ENCODE measurements around the gene PROM1. TPM values are rescaled to one million over a fixed set of nuclear protein-coding genes. Genes with fewer than 3 reads are reported as not detected.

Gene PROM1, protein sequence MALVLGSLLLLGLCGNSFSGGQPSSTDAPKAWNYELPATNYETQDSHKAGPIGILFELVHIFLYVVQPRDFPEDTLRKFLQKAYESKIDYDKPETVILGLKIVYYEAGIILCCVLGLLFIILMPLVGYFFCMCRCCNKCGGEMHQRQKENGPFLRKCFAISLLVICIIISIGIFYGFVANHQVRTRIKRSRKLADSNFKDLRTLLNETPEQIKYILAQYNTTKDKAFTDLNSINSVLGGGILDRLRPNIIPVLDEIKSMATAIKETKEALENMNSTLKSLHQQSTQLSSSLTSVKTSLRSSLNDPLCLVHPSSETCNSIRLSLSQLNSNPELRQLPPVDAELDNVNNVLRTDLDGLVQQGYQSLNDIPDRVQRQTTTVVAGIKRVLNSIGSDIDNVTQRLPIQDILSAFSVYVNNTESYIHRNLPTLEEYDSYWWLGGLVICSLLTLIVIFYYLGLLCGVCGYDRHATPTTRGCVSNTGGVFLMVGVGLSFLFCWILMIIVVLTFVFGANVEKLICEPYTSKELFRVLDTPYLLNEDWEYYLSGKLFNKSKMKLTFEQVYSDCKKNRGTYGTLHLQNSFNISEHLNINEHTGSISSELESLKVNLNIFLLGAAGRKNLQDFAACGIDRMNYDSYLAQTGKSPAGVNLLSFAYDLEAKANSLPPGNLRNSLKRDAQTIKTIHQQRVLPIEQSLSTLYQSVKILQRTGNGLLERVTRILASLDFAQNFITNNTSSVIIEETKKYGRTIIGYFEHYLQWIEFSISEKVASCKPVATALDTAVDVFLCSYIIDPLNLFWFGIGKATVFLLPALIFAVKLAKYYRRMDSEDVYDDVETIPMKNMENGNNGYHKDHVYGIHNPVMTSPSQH
- total RNA-seq = not detected

DNA sequence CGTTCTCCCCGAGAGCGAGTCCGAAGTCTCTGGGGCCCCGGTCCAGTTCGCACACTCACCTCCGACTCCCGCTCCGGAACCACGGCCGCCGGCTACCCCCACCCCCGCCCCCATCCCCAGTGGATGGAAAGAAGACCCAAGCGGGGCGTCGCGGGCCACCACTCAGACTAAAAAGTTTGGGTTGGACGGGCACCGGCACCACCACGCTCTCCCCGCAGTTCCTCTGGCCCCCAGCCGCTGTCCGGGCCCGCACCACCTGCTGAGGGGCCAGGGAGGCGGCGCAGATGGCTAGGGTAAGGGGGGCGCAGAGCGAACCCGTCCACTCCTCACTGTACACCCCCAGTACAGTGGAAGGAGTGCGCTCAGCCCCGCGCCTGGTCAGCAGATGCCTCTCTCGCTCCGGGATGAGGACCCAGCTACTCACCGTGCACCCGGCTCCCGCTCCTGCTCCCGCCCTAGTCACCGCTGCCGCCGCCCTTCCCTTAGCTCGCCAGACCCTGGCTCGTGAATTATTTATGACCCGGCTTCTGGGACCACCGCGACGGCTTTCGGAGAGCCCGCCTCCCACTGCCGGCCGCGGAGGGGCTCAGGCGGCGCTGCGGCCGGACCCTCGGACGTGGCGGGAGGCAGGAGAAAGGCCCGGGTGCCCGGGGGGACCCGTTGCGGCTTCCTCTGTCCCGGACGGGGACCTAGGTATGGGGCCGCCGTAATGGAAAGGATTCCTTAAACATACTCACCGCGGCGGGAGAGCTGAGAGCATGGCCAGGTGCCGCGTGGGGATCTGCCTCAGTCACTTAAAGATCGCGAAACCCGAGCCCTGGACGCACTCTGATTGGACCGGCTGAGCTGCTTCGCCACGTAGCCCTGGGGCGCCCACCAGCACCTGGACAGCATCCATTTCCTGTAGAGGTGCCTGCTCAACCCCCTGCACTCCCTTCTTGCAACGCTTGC lies at the start of gene PROM1:
Gene PROM1 (minus strand): TSS at position 783 of the 951 bp plus-strand sequence. CDS start 8,117 bp downstream, outside the sequence.
- POLR2A ChIA-PET = no interaction called here
- Mint-ChIP-seq H3K4me1 (peaks cover 11% of the 10 kb centered on the region), H3K27ac (no peak within 1 kb of the TSS), H3K27me3 (peaks cover 71% of the 10 kb centered on the region), H3K9me3 (peaks cover 3% of the 10 kb centered on the region), H3K36me3 (ENCODE audit: low read depth) (peaks cover 6% of the 10 kb centered on the region), H3K4me3 (no peak within 1 kb of the TSS)
- no peak for DNase-seq
- CTCF ChIA-PET = interaction anchor here (1.2 kb wide), 1 partner anchor 122 kb away, joined by 3 read pairs; no protein-coding TSS in a partner anchor

DNA sequence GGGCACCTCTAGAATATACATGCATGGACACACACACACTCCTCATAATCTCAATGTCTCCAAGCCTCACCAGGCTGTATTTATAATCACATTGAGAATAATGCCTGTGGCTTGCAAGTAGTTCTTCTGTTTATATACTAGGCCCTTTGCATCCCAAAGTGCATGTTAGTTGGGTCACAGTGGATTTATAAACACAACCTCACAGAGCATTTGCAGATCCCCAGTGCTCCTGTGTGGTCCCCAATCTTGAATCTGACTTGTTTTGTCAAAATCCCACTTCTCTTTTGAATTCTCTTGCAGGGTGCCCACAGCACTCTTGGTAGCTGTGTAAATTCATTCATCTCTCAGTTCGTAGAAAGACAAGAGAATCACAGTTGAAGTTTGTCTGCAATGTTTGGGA lies 49.6 kb upstream of the PROM1 start:
- ChIA-PET CTCF (no interaction called here), POLR2A (no interaction called here)
- Mint-ChIP-seq H3K27ac (no peak overlapping the region), H3K36me3 (ENCODE audit: low read depth) (no peaks in the 10 kb centered on the region), H3K27me3 (no peaks in the 10 kb centered on the region), H3K4me1 (no peaks in the 10 kb centered on the region), H3K4me3 (no peak overlapping the region), H3K9me3 (no peaks in the 10 kb centered on the region)
- no peak for DNase-seq

DNA sequence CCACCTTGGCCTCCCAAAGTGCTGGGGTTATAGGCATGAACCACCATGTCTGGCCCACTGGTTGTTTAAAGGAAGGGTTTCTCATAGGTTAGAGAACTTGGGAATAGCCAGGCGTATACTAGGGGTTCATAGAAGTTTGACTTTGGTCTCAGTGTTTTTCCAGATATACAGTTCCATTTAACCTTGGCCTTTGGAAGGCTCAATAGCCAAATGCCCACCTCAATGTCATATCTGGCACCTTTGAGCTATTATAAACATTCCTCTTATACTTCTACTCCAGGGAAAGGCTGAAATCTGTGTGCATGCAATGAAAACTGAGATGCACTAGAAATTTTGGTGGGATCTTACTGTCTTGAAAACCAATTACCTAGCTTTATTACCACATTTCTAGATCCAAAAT lies 47.5 kb upstream of the PROM1 start:
- no peak overlapping the region for H3K4me3 Mint-ChIP-seq
- CTCF ChIA-PET = no interaction called here

DNA sequence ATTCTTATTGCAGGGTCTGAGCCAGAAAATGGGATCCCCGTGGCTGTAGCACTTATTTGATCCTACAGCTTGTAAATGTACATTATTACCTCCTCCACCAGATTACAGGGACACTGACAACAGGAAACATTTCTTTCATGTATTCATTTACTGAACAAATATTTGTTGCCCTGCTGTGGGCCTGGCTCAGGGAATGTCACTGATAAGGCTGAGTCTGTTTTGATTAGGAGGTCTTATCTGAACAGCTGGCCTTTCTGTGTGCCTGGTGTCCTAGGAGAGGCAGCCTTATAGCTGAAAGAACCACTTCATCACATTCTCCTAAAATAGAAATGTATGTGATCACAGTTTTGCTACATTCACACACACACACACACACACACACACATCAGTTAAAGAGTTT lies 45.5 kb upstream of the PROM1 start:
- no peak for DNase-seq
- no peaks in the 10 kb centered on the region for H3K27me3 Mint-ChIP-seq
- ChIA-PET CTCF (no interaction called here), POLR2A (no interaction called here)
- no peak overlapping the region for H3K27ac Mint-ChIP-seq
- H3K4me1 Mint-ChIP-seq = no peaks in the 10 kb centered on the region
- H3K4me3 Mint-ChIP-seq = no peak overlapping the region
- no peaks in the 10 kb centered on the region for H3K36me3 Mint-ChIP-seq (ENCODE audit: low read depth)
- no peaks in the 10 kb centered on the region for H3K9me3 Mint-ChIP-seq

More for the DNA sequence above, 47.5 kb upstream of the PROM1 start:
- Mint-ChIP-seq H3K27me3 (no peaks in the 10 kb centered on the region), H3K27ac (no peak overlapping the region), H3K36me3 (ENCODE audit: low read depth) (no peaks in the 10 kb centered on the region), H3K9me3 (no peaks in the 10 kb centered on the region), H3K4me1 (no peaks in the 10 kb centered on the region)
- POLR2A ChIA-PET = no interaction called here
- DNase-seq = no peak

DNA sequence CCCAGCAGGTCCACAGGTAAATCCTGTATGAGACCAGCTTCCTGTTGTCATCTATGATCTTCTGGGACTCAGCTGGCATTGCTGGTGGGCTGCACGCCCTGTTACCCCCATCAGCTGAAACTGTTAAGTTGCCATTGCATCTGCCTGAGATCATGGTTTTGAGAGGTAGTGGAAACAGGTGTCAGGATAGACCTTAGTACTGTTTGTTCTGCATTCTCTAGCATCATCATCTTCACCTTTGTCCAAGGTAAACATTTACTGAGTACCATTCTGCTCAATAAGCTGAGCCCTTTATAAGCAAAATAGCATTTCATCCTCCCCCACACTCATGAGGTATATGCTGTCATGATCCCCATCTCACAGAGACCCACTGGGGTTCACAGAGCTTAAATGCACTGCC lies 42.9 kb upstream of the PROM1 start:
- no peak for DNase-seq
- Mint-ChIP-seq H3K4me1 (no peaks in the 10 kb centered on the region), H3K36me3 (ENCODE audit: low read depth) (no peaks in the 10 kb centered on the region), H3K9me3 (no peaks in the 10 kb centered on the region), H3K4me3 (no peak overlapping the region), H3K27ac (no peak overlapping the region), H3K27me3 (no peaks in the 10 kb centered on the region)
- ChIA-PET POLR2A (interaction anchor here (0.6 kb wide), 1 partner anchor 19 kb away, joined by 4 read pairs; no protein-coding TSS in a partner anchor), CTCF (no interaction called here)

DNA sequence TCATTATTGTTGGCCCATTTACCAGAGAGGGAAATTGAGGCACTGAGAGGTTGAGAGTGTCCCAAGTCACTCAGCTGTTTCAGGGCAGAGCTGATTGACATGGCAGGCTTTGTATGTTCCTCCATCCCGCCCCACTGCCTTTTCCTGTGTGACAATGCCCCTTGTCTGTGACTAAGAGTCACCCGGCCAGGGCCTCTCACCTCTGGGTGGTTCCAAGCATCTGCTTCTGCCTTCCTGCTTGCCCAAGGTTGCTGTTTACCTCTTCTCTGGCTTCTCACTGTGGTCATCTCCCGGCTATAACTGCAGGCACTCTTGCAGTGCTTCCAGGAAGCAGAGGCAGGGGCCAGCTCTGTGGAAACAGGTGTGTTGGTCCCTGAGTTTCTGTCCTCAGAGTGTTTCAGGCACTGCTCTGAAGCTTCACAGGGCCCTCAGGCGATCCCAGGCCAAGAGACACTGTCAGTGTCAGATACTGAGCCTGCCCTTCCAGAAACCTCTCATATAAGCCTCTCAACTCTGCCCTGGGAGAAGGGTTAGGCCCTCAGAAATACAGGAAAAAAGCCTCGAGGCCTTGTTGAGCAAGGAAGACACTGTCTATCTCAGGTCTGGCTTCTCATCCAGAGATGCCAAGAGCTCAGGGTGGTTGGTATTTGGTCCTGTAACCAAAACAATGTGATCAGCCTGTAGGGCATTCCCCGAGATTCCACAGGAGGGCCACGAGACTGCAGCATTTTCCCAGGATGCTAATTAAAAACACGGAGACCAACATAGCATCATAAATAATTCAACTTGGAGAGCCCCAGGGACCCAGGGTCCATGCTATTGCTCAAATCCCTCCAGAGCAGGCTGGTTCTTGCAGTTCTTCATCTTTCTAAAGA lies 42.0 kb upstream of the PROM1 start:
- no peaks in the 10 kb centered on the region for H3K27me3 Mint-ChIP-seq
- POLR2A ChIA-PET = no interaction called here

DNA sequence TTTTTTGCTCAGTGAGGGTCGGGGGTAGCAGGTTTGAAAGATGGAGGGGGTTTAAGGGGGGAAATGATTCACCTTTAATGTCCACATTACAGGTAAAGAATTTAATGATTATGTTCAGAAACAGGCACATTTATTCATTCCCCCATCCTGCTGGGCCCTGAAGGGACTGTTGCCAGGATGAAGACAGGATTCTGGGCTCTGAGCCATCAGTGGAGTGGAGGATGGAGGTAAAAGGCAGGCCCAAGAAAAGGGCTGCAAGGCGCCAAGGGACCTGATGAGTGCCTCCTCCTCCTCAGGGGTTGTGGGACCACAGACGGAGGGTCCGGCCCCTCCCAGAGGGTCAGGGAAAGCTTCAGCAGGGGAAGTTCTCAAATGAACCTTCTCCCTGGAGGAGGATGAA lies 40.4 kb upstream of the PROM1 start:
- POLR2A ChIA-PET = no interaction called here
- Mint-ChIP-seq H3K4me1 (no peaks in the 10 kb centered on the region), H3K36me3 (ENCODE audit: low read depth) (no peaks in the 10 kb centered on the region), H3K4me3 (no peak overlapping the region), H3K27ac (no peak overlapping the region), H3K27me3 (peaks cover 2% of the 10 kb centered on the region), H3K9me3 (no peaks in the 10 kb centered on the region)
- no peak for DNase-seq
- CTCF ChIA-PET = no interaction called here

More for the DNA sequence above, 42.0 kb upstream of the PROM1 start:
- Mint-ChIP-seq H3K27ac (no peak overlapping the region), H3K36me3 (ENCODE audit: low read depth) (no peaks in the 10 kb centered on the region), H3K4me1 (no peaks in the 10 kb centered on the region), H3K9me3 (no peaks in the 10 kb centered on the region), H3K4me3 (no peak overlapping the region)
- no peak for DNase-seq
- CTCF ChIA-PET = no interaction called here

DNA sequence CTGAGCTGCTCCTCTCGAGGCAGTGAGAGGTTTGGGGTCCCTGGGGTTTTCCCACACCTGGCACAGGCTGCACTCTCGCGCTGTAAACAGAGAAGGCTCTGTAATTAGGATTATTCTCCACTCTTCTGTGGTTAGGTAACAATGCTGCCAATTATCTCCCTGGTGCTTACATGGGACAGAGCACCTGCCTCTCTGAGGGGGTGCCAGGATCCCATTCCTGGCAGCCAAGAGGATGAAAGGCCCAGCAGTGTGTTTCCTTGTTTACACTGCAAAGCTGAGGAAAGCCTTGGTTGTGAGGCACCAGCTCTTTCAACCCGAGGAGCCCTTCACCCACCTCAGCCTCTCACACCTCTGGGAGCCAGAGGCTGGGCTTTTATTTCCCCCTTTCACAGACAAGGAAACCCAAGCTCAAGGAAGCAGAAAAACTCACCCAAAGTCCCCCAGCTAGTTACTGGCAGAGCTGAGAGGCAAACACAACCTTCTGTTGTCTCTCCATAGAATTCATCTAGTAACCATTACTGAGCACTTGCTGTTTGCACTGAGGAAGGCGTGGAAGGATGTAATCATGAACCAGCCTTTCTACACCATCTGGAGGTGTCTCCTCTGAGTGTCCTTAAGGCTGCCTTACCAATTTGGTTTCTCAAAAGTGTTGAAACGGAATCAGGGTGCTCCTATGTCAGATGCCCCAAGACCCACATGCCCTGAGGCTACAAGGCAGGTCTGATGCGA lies 39.7 kb upstream of the PROM1 start:
- Mint-ChIP-seq H3K27ac (no peak overlapping the region), H3K9me3 (no peaks in the 10 kb centered on the region), H3K4me1 (no peaks in the 10 kb centered on the region), H3K4me3 (no peak overlapping the region), H3K27me3 (peaks cover 2% of the 10 kb centered on the region), H3K36me3 (ENCODE audit: low read depth) (no peaks in the 10 kb centered on the region)
- DNase-seq = no peak
- CTCF ChIA-PET = no interaction called here
- POLR2A ChIA-PET = no interaction called here

DNA sequence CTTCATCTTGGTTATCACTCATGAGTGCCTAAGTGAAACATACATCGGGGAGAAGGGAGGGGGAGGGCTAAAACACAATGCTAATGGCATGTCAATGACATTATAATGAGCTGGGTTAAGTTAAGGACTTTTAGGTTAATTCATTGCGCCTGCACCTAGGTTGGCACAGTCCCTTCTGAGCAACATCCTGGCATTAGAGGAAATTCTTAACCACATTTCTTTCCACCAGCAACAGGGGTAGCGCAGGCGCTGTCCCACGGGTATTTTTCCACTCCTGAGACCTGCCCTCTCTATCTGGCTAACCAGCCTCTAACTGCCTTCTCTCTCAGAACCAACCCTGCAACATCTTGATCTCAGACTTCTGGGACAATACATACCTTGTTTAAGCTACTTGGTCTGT lies 39.0 kb upstream of the PROM1 start:
- no peaks in the 10 kb centered on the region for H3K9me3 Mint-ChIP-seq
- CTCF ChIA-PET = no interaction called here
- no peaks in the 10 kb centered on the region for H3K36me3 Mint-ChIP-seq (ENCODE audit: low read depth)
- no peak overlapping the region for H3K27ac Mint-ChIP-seq
- POLR2A ChIA-PET = no interaction called here
- H3K27me3 Mint-ChIP-seq = peaks cover 2% of the 10 kb centered on the region
- H3K4me3 Mint-ChIP-seq = no peak overlapping the region
- no peaks in the 10 kb centered on the region for H3K4me1 Mint-ChIP-seq
- DNase-seq = no peak

DNA sequence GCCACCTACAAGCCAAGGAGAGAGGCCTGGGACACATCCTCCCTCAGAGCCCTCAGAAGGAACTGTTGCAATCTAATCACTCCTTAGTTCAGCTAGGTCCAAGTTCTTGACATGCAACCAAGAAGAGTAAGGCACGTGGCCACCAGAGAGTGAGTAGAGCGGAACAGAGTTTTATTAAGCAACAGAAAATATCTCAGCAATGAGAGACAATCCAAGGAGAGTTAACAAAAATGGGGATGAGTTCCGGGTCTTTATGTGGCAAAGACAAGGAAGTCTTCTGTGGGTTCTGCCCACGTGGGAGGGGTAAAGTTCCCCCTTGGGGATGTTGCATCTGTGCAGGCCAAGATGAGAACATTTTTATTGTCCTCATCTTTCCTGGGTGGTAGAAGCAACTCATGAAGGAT lies 38.5 kb upstream of the PROM1 start:
- H3K9me3 Mint-ChIP-seq = no peaks in the 10 kb centered on the region
- H3K27me3 Mint-ChIP-seq = peaks cover 2% of the 10 kb centered on the region
- H3K36me3 Mint-ChIP-seq (ENCODE audit: low read depth) = no peaks in the 10 kb centered on the region
- H3K27ac Mint-ChIP-seq = no peak overlapping the region
- CTCF ChIA-PET = no interaction called here
- H3K4me3 Mint-ChIP-seq = no peak overlapping the region
- DNase-seq = no peak
- POLR2A ChIA-PET = no interaction called here
- H3K4me1 Mint-ChIP-seq = no peaks in the 10 kb centered on the region

DNA sequence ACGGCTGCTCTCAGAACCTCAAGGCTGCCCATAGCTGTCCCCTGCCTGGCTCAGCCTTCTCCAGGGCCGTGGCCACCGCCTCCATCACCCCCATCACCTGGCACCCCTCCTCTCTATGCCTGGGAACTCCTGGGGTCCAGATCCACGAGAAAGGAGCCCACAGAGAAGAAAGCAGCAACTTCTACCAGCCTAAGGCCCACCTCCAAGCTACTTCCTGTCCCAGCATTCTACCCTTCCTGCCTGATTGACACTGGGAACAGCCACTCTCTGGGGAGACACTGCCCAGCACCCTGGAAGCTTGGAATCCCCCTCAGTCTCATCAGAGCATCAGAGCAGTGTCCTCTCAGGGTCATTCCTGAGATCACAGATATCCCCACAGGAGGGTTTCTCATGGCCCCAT lies 36.9 kb upstream of the PROM1 start:
- Mint-ChIP-seq H3K9me3 (no peaks in the 10 kb centered on the region), H3K4me3 (no peak overlapping the region), H3K27me3 (peaks cover 2% of the 10 kb centered on the region), H3K4me1 (no peaks in the 10 kb centered on the region), H3K36me3 (ENCODE audit: low read depth) (no peaks in the 10 kb centered on the region), H3K27ac (no peak overlapping the region)
- POLR2A ChIA-PET = no interaction called here
- CTCF ChIA-PET = no interaction called here
- no peak for DNase-seq

DNA sequence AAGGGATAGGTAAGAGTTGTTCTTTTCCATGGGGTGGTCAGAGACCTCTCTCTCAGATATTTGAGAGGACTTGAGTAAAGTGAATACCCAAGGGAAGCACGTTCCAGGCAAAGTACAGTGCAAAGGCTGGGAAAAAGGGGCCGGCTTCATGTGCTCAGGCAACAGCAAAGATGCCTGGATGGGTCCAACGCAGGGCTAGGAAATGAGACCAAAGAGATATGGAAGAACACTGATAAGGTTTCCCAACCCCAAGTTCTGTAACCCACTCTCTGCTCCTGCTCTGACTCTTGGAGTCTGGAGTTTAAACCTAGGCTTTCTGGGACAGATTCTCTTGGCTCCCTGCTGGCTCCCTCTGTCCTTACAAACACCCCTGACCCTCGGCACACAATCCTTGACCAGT lies 36.2 kb upstream of the PROM1 start:
- Mint-ChIP-seq H3K27me3 (peaks cover 2% of the 10 kb centered on the region), H3K9me3 (no peaks in the 10 kb centered on the region), H3K4me1 (no peaks in the 10 kb centered on the region), H3K36me3 (ENCODE audit: low read depth) (no peaks in the 10 kb centered on the region), H3K27ac (no peak overlapping the region), H3K4me3 (no peak overlapping the region)
- DNase-seq = no peak
- ChIA-PET CTCF (no interaction called here), POLR2A (no interaction called here)
